SK-N-SH (cell line): ENCODE measurements around the gene MOGAT3. TPM values are rescaled to one million over a fixed set of nuclear protein-coding genes. Genes with fewer than 3 reads are reported as not detected.
A peak's percentile ranks its signal among the peaks of the same experiment; 100 is the strongest.

Source experiments
- CTCF ChIA-PET: fragments of 300-600, 350-600 bp; formaldehyde crosslinking; extraction: SDS; loops from one replicate; lab custom pipeline; 2021; lab: Yijun Ruan, JAX
- POLR2A ChIA-PET: fragments of 350-600 bp; sonication (Branson Sonifier 250); formaldehyde crosslinking; extraction: SDS; loops from one replicate; lab custom pipeline; 2020; ENCODE audit warnings: antibody characterized with exemption, inconsistent platforms; lab: Yijun Ruan, JAX
- DNase-seq: peaks from one replicate; pipeline ENCODE4 v3.0.0; 2012
- H2AFZ ChIP-seq: fragments of 200-600 bp; sonication (generic); 2 replicates; pipeline ENCODE4 v1.8.1; 2016; ENCODE audit warnings: antibody characterized with exemption, mild to moderate bottlenecking, low read depth
- H3F3A ChIP-seq: fragments of 200-600 bp; sonication (generic); replicated peaks from 2 replicates; pipeline ENCODE3; 2016; ENCODE audit warnings: antibody characterized with exemption, mild to moderate bottlenecking; ENCODE audit not compliant: insufficient read depth
- H3K27ac ChIP-seq, 2 experiments: fragments of 200-500 bp in 1 of 2; fragments of 200-600 bp in 1 of 2; sonication (Bioruptor generic) in 1 of 2; sonication (generic), shearing (Covaris generic) in 1 of 2; 2 replicates each; pipeline versions ENCODE4 v1.5.1 to v1.6.1; 2014 to 2016; ENCODE audit warnings: low read depth in 2 of 2, inconsistent platforms in 1 of 2, low read length in 1 of 2, mild to moderate bottlenecking in 1 of 2, mixed read lengths in 1 of 2
- H3K27me3 ChIP-seq: fragments of 200-600 bp; sonication (generic), shearing (Covaris generic); 2 replicates; pipeline ENCODE4 v1.6.1; 2016; ENCODE audit warnings: mixed run types; ENCODE audit not compliant: insufficient read depth
- H3K36me3 ChIP-seq, 2 experiments: fragments of 200-500 bp in 1 of 2; fragments of 200-600 bp in 1 of 2; sonication (Bioruptor generic) in 1 of 2; sonication (generic) in 1 of 2; replicated peaks in 1 of 2; 2 replicates each; pipeline versions ENCODE3 to v1.5.1; 2014 to 2016; ENCODE audit warnings: low read length in 1 of 2, mild to moderate bottlenecking in 1 of 2; ENCODE audit not compliant: insufficient read depth in 2 of 2, control insufficient read depth in 1 of 2
- H3K4me1 ChIP-seq, 2 experiments: fragments of 200-500 bp in 1 of 2; fragments of 200-600 bp in 1 of 2; sonication (Bioruptor generic) in 1 of 2; sonication (generic), shearing (Covaris generic) in 1 of 2; 2 replicates each; pipeline versions ENCODE4 v1.5.1 to v1.6.1; 2014 to 2016; ENCODE audit warnings: low read depth in 1 of 2, low read length in 1 of 2, mixed run types in 1 of 2; ENCODE audit not compliant: insufficient read depth in 2 of 2, control insufficient read depth in 1 of 2
- H3K4me2 ChIP-seq: fragments of 200-600 bp; sonication (generic), shearing (Covaris generic); 2 replicates; pipeline ENCODE4 v1.6.1; 2017; ENCODE audit warnings: mixed run types
- H3K4me3 ChIP-seq, 2 experiments: fragments of 200-500 bp in 1 of 2; fragments of 200-600 bp in 1 of 2; sonication (Bioruptor generic) in 1 of 2; sonication (generic), shearing (Covaris generic) in 1 of 2; 2 replicates each; pipeline versions ENCODE4 v1.5.1 to v1.8.1; 2014 to 2016; ENCODE audit warnings: low read depth in 2 of 2, inconsistent platforms in 1 of 2, low read length in 1 of 2, mild to moderate bottlenecking in 1 of 2, mixed read lengths in 1 of 2, moderate library complexity in 1 of 2
- H3K79me2 ChIP-seq: fragments of 200-600 bp; sonication (generic); 2 replicates; pipeline ENCODE4 v1.8.1; 2017; ENCODE audit warnings: mild to moderate bottlenecking; ENCODE audit not compliant: insufficient read depth
- H3K9ac ChIP-seq: fragments of 200-600 bp; sonication (generic); 2 replicates; pipeline ENCODE4 v1.6.1; 2017; ENCODE audit warnings: mixed run types
- H3K9me2 ChIP-seq: fragments of 200-600 bp; sonication (generic); 2 replicates; pipeline ENCODE4 v1.6.1; 2017; ENCODE audit warnings: mixed run types
- H3K9me3 ChIP-seq: fragments of 200-600 bp; sonication (generic); 2 replicates; pipeline ENCODE4 v1.6.1; 2017; ENCODE audit warnings: mixed run types, mild to moderate bottlenecking, moderate library complexity
- H4K20me1 ChIP-seq: fragments of 200-600 bp; sonication (generic); 2 replicates; pipeline ENCODE4 v1.6.1; 2017; ENCODE audit warnings: mild to moderate bottlenecking, mixed run types; ENCODE audit not compliant: insufficient read depth
- EP300 ChIP-seq, 2 experiments: IDR thresholded peaks; 2 replicates each; pipeline versions ENCODE4 v1.4.0 to v1.6.1; 2012; ENCODE audit warnings: borderline replicate concordance in 1 of 2, low read depth in 1 of 2, low read length in 1 of 2
- EZH2phosphoT487 ChIP-seq: fragments of 200-600 bp; sonication (generic); IDR thresholded peaks from 2 replicates; pipeline ENCODE4 v1.6.1; 2017; ENCODE audit warnings: low read depth, mixed run types, mild to moderate bottlenecking, antibody characterized with exemption, moderate library complexity, borderline replicate concordance
- MXI1 ChIP-seq: IDR thresholded peaks from 2 replicates; pipeline ENCODE4 v1.6.1; 2012; ENCODE audit warnings: mild to moderate bottlenecking, low read depth, low read length, improper control_type of control experiment
- RCOR1 ChIP-seq: fragments of 150-350 bp; IDR thresholded peaks from 2 replicates; pipeline ENCODE4 v1.6.1; 2017; ENCODE audit warnings: antibody characterized with exemption, low read length
- TEAD4 ChIP-seq: IDR thresholded peaks from 2 replicates; pipeline ENCODE4 v1.4.0; 2012; ENCODE audit warnings: mild to moderate bottlenecking, borderline replicate concordance; ENCODE audit not compliant: insufficient read depth
- WGBS: methylation state at CpG from one replicate; pipeline ENCODE4 v1.1.6; 2017; ENCODE audit warnings: low lambda C conversion rate; 5-methylcytosine and 5-hydroxymethylcytosine counted together
- polyA plus RNA-seq, 3 experiments: library from polyadenylated mRNA; depleted of rRNA; stranded (reverse); fragments of >200 nt; gene quantifications; 2 replicates each; pipeline ENCODE4 v1.2.3, GENCODE V29; 2012
- TF ChIP-seq, protein P1 (sequence below): IDR thresholded peaks from 2 replicates; pipeline ENCODE4 v1.4.0; 2012; ENCODE audit warnings: low read depth, borderline replicate concordance
- TF ChIP-seq, protein P2 (sequence below): IDR thresholded peaks from 2 replicates; pipeline ENCODE4 v1.4.0; 2012; ENCODE audit warnings: low read depth

MOGAT3 gene
- polyA plus RNA-seq, 1 of the 3 experiments (the other 2 are of a cell fraction) = not detected

DNA sequence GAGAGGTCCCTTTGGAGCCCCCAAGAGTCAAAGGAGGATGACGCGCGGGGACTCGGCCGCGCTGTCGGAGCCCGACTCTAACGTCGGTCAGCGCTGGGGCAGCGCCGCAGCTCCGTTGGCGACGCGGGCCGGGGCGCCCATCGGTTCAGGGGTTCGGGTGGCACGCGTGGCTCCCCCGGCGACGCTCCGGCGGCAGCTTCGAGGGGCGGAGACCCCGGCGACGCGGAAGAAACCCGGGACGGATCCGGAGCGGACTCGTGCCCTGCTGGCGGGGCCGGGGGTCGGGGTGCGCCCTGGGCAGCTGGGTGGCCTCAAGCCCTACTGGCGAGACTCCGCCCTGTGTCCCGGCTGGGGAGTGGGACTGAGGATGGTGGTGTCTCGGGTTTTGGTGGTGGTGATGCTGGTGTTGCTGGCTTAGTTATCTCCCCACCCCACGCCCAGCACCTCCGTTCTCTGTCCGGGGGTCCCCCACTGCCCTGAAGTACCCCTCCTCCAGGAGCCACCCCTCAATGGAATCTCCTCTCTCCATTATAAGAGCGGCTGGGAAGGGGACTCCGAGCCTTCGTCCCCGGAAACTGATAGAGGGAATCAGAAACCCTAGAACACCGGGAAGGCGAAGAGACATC, 20.6 kb downstream of the MOGAT3 start, which contains the start of gene NAT16:
Gene NAT16 (minus strand): TSS at position 164 of the 626 bp plus-strand sequence. CDS start 5,486 bp downstream, outside the sequence.
- peak within 1 kb of the TSS in 1 of 2 experiments; percentile 28; a peak in 1 of 4 replicates for H3K27ac ChIP-seq
- no peaks in the 10 kb centered on the region for H3K79me2 ChIP-seq
- H2AFZ ChIP-seq = peak within 1 kb of the TSS; percentile 67; the same call in 1 of the 2 replicates
- WGBS = 42% methylated on average over 13 of the region's 56 CpGs
- TF ChIP-seq MXI1 = peak; percentile 84
- peak; percentile 55; the same call in 1 of the 2 replicates for TF ChIP-seq EZH2phosphoT487
- TF ChIP-seq, protein P1, sequence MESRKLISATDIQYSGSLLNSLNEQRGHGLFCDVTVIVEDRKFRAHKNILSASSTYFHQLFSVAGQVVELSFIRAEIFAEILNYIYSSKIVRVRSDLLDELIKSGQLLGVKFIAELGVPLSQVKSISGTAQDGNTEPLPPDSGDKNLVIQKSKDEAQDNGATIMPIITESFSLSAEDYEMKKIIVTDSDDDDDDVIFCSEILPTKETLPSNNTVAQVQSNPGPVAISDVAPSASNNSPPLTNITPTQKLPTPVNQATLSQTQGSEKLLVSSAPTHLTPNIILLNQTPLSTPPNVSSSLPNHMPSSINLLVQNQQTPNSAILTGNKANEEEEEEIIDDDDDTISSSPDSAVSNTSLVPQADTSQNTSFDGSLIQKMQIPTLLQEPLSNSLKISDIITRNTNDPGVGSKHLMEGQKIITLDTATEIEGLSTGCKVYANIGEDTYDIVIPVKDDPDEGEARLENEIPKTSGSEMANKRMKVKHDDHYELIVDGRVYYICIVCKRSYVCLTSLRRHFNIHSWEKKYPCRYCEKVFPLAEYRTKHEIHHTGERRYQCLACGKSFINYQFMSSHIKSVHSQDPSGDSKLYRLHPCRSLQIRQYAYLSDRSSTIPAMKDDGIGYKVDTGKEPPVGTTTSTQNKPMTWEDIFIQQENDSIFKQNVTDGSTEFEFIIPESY = no peak
- TF ChIP-seq RCOR1 = no peak
- H3K9ac ChIP-seq = no peak within 1 kb of the TSS
- H3K4me3 ChIP-seq = peak within 1 kb of the TSS; percentile 48 to 49; a peak in 3 of 4 replicates
- peak; percentile 89 for DNase-seq
- H3K9me2 ChIP-seq = no peaks in the 10 kb centered on the region
- H3K9me3 ChIP-seq = no peaks in the 10 kb centered on the region
- peaks cover 28% of the 10 kb centered on the region for H3K27me3 ChIP-seq
- POLR2A ChIA-PET = interaction anchor here (0.5 to 1.7 kb wide), 7 partner anchors 9 to 36 kb away, joined by 3 to 9 read pairs (median 5); partner anchors contain the start of gene VGF
- no peaks in the 10 kb centered on the region for H4K20me1 ChIP-seq
- H3F3A ChIP-seq = peaks cover 9% of the 10 kb centered on the region
- H3K36me3 ChIP-seq = no peaks in the 10 kb centered on the region
- H3K4me1 ChIP-seq = peaks cover 0 to 16% of the 10 kb centered on the region in 2 experiments; a peak in 1 of 4 replicates
- H3K4me2 ChIP-seq = peak within 1 kb of the TSS; percentile 72
- CTCF ChIA-PET = interaction anchor here (0.7 to 5.4 kb wide), 11 partner anchors 9 to 102 kb away, joined by 3 to 52 read pairs (median 5); partner anchors contain the start of genes FIS1 and VGF

DNA sequence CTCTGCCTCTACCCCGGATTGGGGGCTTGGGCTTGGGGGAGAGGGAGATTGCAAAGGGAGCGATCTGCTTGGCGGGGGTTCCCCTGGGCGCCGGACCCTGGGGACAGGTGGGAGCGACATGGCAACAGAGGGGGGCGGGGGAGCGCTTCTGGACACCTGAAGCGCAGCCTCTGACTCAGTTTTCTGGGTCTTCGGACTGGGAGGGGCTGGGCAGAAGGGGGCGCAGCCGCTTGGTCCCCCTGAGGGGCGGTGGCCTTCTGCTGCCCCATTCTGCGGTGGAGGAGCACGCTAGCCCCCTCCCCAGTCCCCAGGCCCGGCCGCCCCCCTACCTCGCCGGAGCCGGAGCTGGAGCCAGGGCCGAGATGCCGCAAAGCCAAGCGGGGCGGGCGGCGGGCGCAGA, 21.1 kb downstream of the MOGAT3 start:
- TF ChIP-seq RCOR1 (no peak), EP300 (IDR thresholded peaks at IDR 0.05; ENCODE audit: borderline replicate concordance in 1 of 2, low read depth in 1 of 2, low read length in 1 of 2) (no peak), TEAD4 (no peak), MXI1 (no peak)
- TF ChIP-seq, protein P2, sequence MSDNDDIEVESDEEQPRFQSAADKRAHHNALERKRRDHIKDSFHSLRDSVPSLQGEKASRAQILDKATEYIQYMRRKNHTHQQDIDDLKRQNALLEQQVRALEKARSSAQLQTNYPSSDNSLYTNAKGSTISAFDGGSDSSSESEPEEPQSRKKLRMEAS = no peak
- Histone ChIP-seq H3K4me2 (peak overlapping the region; percentile 72), H3K27ac (peak overlapping the region in 1 of 2 experiments; percentile 28; a peak in 1 of 4 replicates), H3K27me3 (peaks cover 28% of the 10 kb centered on the region), H3K9me3 (no peaks in the 10 kb centered on the region), H3K9ac (no peak overlapping the region), H3K79me2 (no peaks in the 10 kb centered on the region), H4K20me1 (no peaks in the 10 kb centered on the region), H2AFZ (peak overlapping the region; percentile 67; the same call in 1 of the 2 replicates), H3K4me3 (peak overlapping the region; percentile 39 to 48; a peak in 3 of 4 replicates), H3K9me2 (no peaks in the 10 kb centered on the region), H3F3A (peaks cover 4% of the 10 kb centered on the region), H3K36me3 (no peaks in the 10 kb centered on the region), H3K4me1 (peaks cover 0 to 16% of the 10 kb centered on the region in 2 experiments; a peak in 1 of 4 replicates)
- 5% methylated on average over 7 of the region's 27 CpGs for WGBS
- POLR2A ChIA-PET = interaction anchor here (0.5 to 1.7 kb wide), 7 partner anchors 9 to 36 kb away, joined by 3 to 9 read pairs (median 5); partner anchors contain the start of gene VGF
- CTCF ChIA-PET = interaction anchor here (0.7 to 5.4 kb wide), 11 partner anchors 9 to 103 kb away, joined by 3 to 52 read pairs (median 5); partner anchors contain the start of genes FIS1 and VGF
- DNase-seq = peak; percentile 70
